ENCODE data around the gene ZFP36L2. TPM values are rescaled to one million over a fixed set of nuclear protein-coding genes. Genes with fewer than 3 reads are reported as not detected.
A peak's percentile ranks its signal among the peaks of the same experiment; 100 is the strongest.

Gene ZFP36L2
- total and polyA plus RNA-seq, 10 donors = 72.4 to 223 (median 119) TPM

DNA sequence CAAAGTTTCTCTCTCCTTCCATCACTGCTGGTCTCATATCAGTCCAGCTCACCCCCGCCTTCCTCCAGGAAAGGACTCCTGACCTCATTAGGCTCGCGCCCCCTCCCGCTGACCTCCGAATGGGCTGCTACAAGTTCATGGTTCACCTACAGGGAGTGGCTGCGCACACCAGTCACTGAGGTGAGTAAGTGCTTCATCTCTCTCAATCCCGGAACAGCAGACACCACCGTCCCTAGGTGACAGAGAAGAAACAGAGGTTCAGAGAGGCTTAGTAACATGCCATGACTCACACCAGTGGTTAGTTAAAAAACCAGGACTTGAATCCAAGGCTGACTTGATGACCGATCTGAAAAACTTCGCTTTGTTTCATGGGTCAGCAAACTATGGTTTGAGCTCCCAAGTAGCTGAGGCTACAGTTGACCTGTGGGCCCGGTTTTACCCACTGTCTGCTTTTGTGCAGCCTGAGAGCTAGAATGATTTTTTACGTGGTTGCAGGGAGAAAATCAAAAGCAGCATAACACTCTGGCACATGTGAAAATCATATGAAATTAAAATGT is 42.0 kb downstream of the ZFP36L2 start:
- H3K9me3 ChIP-seq = no peaks in the 10 kb centered on the region
- intact Hi-C loops (cut with DNase I; ENCODE audit: low total_unique reads) = no loop called here
- H3K36me3 ChIP-seq = no peaks in the 10 kb centered on the region
- no peak overlapping the region for H3K27ac ChIP-seq
- H3K27me3 ChIP-seq (replicated peaks in 1 of 7) = no peaks in the 10 kb centered on the region
- H3K4me3 ChIP-seq = no peak overlapping the region
- peaks cover 0 to 34% (median 9%) of the 10 kb centered on the region in 6 donors for H3K4me1 ChIP-seq
- WGBS, 5 donors = 82 to 90% (median 83%) methylated on average over 12 of the region's 12 CpGs
- no peak for DNase-seq
- TF ChIP-seq POLR2AphosphoS5 (IDR thresholded peaks at IDR 0.05) = no peak
- TF ChIP-seq POLR2A (IDR thresholded peaks at IDR 0.05) = no peak
- no peak for TF ChIP-seq CTCF (IDR thresholded peaks at IDR 0.05 in 8 of 11, conservative IDR thresholded peaks at IDR 0.05 in 3 of 11)

DNA sequence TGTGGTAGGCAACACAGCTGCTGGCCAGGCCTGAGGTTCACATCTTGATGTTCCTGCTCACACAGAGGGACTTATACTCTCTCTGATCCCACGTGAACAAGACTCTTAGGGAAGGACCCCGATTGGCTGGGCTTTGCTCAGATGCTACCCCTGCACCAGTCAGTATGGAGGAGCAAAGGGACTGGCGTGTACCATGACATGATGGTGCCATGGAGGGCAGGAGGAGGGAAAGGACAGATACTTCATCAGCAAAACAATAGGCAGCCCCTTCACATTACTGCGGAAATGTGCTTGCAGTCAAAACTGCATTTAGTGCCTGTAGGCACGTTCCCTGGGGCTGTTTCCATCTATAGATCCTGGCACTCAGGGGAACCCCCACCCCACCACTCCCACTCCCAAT is 42.7 kb downstream of the ZFP36L2 start:
- TF ChIP-seq CTCF (IDR thresholded peaks at IDR 0.05 in 8 of 11, conservative IDR thresholded peaks at IDR 0.05 in 3 of 11) (no peak), POLR2A (IDR thresholded peaks at IDR 0.05) (no peak), POLR2AphosphoS5 (IDR thresholded peaks at IDR 0.05) (no peak)
- H3K9me3 ChIP-seq = no peaks in the 10 kb centered on the region
- no peak overlapping the region for H3K27ac ChIP-seq
- H3K4me3 ChIP-seq = no peak overlapping the region
- no peak for DNase-seq
- intact Hi-C loops (cut with DNase I; ENCODE audit: low total_unique reads) = no loop called here
- H3K27me3 ChIP-seq (replicated peaks in 1 of 7) = no peaks in the 10 kb centered on the region
- H3K4me1 ChIP-seq = peaks cover 2 to 38% (median 15%) of the 10 kb centered on the region in 6 donors
- H3K36me3 ChIP-seq = no peaks in the 10 kb centered on the region
- 69 to 81% (median 75%) methylated on average over 5 of the region's 5 CpGs for WGBS, 5 donors

- H3K9me3 ChIP-seq = peaks cover 0 to 16% (median 3%) of the 10 kb centered on the region in 8 donors
- intact Hi-C loops (cut with DNase I; ENCODE audit: low total_unique reads) = no loop called here
- no peak for DNase-seq
- H3K4me1 ChIP-seq = peaks cover 7 to 53% (median 36%) of the 10 kb centered on the region in 6 donors
- no peak overlapping the region for H3K27ac ChIP-seq
- no peak overlapping the region for H3K4me3 ChIP-seq
- no peaks in the 10 kb centered on the region for H3K36me3 ChIP-seq
- TF ChIP-seq POLR2A (IDR thresholded peaks at IDR 0.05) (no peak), POLR2AphosphoS5 (IDR thresholded peaks at IDR 0.05) (no peak), CTCF (IDR thresholded peaks at IDR 0.05 in 8 of 11, conservative IDR thresholded peaks at IDR 0.05 in 3 of 11) (no peak)
- 95 to 99% (median 97%) methylated on average over 8 of the region's 8 CpGs for WGBS, 5 donors
- H3K27me3 ChIP-seq (replicated peaks in 1 of 7) = no peaks in the 10 kb centered on the region
Measured at GRCh38 chr2:43180897-43181296, 45.5 kb downstream of the ZFP36L2 start.

GRCh38 chr2:43179942-43180341 is 46.5 kb downstream of the ZFP36L2 start:
- H3K36me3 ChIP-seq = no peaks in the 10 kb centered on the region
- H3K27ac ChIP-seq = peak overlapping the region in 1 of 8 donors; percentile 95
- no peak for DNase-seq
- H3K4me3 ChIP-seq = no peak overlapping the region
- TF ChIP-seq CTCF (IDR thresholded peaks at IDR 0.05 in 8 of 11, conservative IDR thresholded peaks at IDR 0.05 in 3 of 11) = no peak
- TF ChIP-seq POLR2A (IDR thresholded peaks at IDR 0.05) = no peak
- no peak for TF ChIP-seq POLR2AphosphoS5 (IDR thresholded peaks at IDR 0.05)
- H3K27me3 ChIP-seq (replicated peaks in 1 of 7) = no peaks in the 10 kb centered on the region
- H3K9me3 ChIP-seq = peaks cover 0 to 26% (median 13%) of the 10 kb centered on the region in 8 donors
- intact Hi-C loops (cut with DNase I; ENCODE audit: low total_unique reads) = no loop called here
- WGBS, 5 donors = 90 to 92% (median 91%) methylated on average over 8 of the region's 8 CpGs
- peaks cover 7 to 53% (median 44%) of the 10 kb centered on the region in 6 donors for H3K4me1 ChIP-seq

Data from spleen (tissue), 11 donors.